GM19023 (cell line): ENCODE data around the gene CDR2L.
"Not testable (repeated sequence)": the region's sequence is repeated elsewhere in the genome, so short reads cannot be mapped to it uniquely, and the experiment has no call there.

Source experiments
- ATAC-seq: cut with Tn5 transposase; IDR thresholded peaks from one replicate; pipeline ENCODE4 v1.9.1; 2021; ENCODE audit warnings: mild to moderate bottlenecking, moderate library complexity; ENCODE audit not compliant: unreplicated experiment

The CDR2L gene

GRCh38 chr17:75034236-75034908 lies 46.9 kb downstream of the CDR2L start:
- peak; percentile 55 for ATAC-seq

GRCh38 chr17:75036643-75037268 lies 49.3 kb downstream of the CDR2L start:
- no peak for ATAC-seq

- no peak for ATAC-seq
Measured at GRCh38 chr17:75039238-75039637, 51.8 kb downstream of the CDR2L start.

- ATAC-seq, result no peak
Measured at GRCh38 chr17:75041656-75042280, 54.3 kb downstream of the CDR2L start.

- not testable (repeated sequence) for ATAC-seq
Measured at GRCh38 chr17:75043789-75044188, 56.4 kb downstream of the CDR2L start.

- ATAC-seq, result no peak
Measured at GRCh38 chr17:75044716-75045115, 57.3 kb downstream of the CDR2L start.

- not testable (repeated sequence) for ATAC-seq
Measured at GRCh38 chr17:75045946-75046406, 58.5 kb downstream of the CDR2L start.

- ATAC-seq, result peak; percentile 91
Measured at GRCh38 chr17:75046407-75047289, 59.2 kb downstream of the CDR2L start, which contains the start of the genes ATP5PD and KCTD2. TSS of gene ATP5PD (minus strand) at chr17:75046969. CDS start at chr17:75042650, 4,319 bp downstream. TSS of gene KCTD2 (plus strand) at chr17:75047225. CDS start at chr17:75047251, 26 bp downstream.

GRCh38 chr17:75047398-75048098 lies 60.1 kb downstream of the CDR2L start:
- ATAC-seq, result peak; percentile 6

GRCh38 chr17:75048249-75048878 lies 60.9 kb downstream of the CDR2L start:
- ATAC-seq, result no peak

- ATAC-seq, result no peak
Measured at GRCh38 chr17:75049057-75049456, 61.6 kb downstream of the CDR2L start.

GRCh38 chr17:75049706-75050105 lies 62.3 kb downstream of the CDR2L start:
- no peak for ATAC-seq

- ATAC-seq, result no peak
Measured at GRCh38 chr17:75051941-75052340, 64.5 kb downstream of the CDR2L start.
